Measurements from ENCODE around the gene RAB23. TPM values are rescaled to one million over a fixed set of nuclear protein-coding genes. Genes with fewer than 3 reads are reported as not detected.
A peak's percentile ranks its signal among the peaks of the same experiment; 100 is the strongest.

RAB23 gene
- total and polyA plus RNA-seq, 8 donors = 14.0 to 27.3 (median 24.4) TPM

- no peak for TF ChIP-seq CTCF (IDR thresholded peaks at IDR 0.05)
- no peaks in the 10 kb centered on the region for H3K36me3 ChIP-seq
- H3K9me3 ChIP-seq = no peaks in the 10 kb centered on the region
- no peaks in the 10 kb centered on the region for H3K27me3 ChIP-seq
- H3K4me1 ChIP-seq = no peaks in the 10 kb centered on the region
- ATAC-seq = no peak
- intact Hi-C loops (cut with DNase I) = no loop called here
- no peak overlapping the region for H3K4me3 ChIP-seq
- DNase-seq = no peak
- peak overlapping the region in 1 of 2 donors; percentile 69 for H3K27ac ChIP-seq
Observed at GRCh38 chr6:57252137-57252536, 30.0 kb upstream of the RAB23 start.

- H3K9me3 ChIP-seq = no peaks in the 10 kb centered on the region
- ATAC-seq (no peak), DNase-seq (no peak)
- intact Hi-C loops (cut with DNase I) = no loop called here
- H3K4me3 ChIP-seq = no peak overlapping the region
- H3K27ac ChIP-seq = no peak overlapping the region
- no peaks in the 10 kb centered on the region for H3K36me3 ChIP-seq
- H3K4me1 ChIP-seq = no peaks in the 10 kb centered on the region
- no peaks in the 10 kb centered on the region for H3K27me3 ChIP-seq
- TF ChIP-seq CTCF (IDR thresholded peaks at IDR 0.05) = no peak
Observed at GRCh38 chr6:57250348-57250747, 28.2 kb upstream of the RAB23 start.

- intact Hi-C loops (cut with DNase I) = no loop called here
- H3K36me3 ChIP-seq = no peaks in the 10 kb centered on the region
- H3K27me3 ChIP-seq = no peaks in the 10 kb centered on the region
- H3K9me3 ChIP-seq = no peaks in the 10 kb centered on the region
- H3K4me1 ChIP-seq = no peaks in the 10 kb centered on the region
- TF ChIP-seq CTCF (IDR thresholded peaks at IDR 0.05) = no peak
- ATAC-seq (no peak), DNase-seq (no peak)
- no peak overlapping the region for H3K27ac ChIP-seq
- H3K4me3 ChIP-seq = no peak overlapping the region
Observed at GRCh38 chr6:57248311-57248895, 26.3 kb upstream of the RAB23 start.

GRCh38 chr6:57247603-57248002 lies 25.5 kb upstream of the RAB23 start:
- H3K27ac ChIP-seq = no peak overlapping the region
- DNase-seq (no peak), ATAC-seq (no peak)
- H3K4me3 ChIP-seq = no peak overlapping the region
- no peaks in the 10 kb centered on the region for H3K27me3 ChIP-seq
- no peaks in the 10 kb centered on the region for H3K36me3 ChIP-seq
- no peaks in the 10 kb centered on the region for H3K9me3 ChIP-seq
- intact Hi-C loops (cut with DNase I) = no loop called here
- H3K4me1 ChIP-seq = no peaks in the 10 kb centered on the region
- TF ChIP-seq CTCF (IDR thresholded peaks at IDR 0.05) = no peak

DNA sequence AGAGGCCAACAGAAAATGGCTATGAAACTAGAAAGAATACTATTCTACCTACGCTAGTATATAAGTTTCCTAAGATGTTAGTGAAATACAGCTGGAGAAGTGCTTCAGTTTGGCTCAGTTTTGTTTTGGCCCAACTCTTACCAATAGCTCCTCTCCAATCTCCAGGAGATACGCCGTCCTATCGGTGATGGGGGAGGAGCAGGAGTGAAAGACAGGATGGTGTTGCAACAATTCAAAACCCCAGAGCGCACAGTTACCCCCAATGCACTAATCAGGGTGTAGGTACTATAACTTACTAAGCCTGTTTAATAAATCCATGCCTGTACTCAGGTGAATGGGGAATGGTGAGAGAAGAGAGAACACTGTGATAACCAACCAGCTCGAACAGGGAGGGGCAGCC lies 24.2 kb upstream of the RAB23 start:
- intact Hi-C loops (cut with DNase I) = no loop called here
- H3K27ac ChIP-seq = no peak overlapping the region
- H3K9me3 ChIP-seq = no peaks in the 10 kb centered on the region
- no peaks in the 10 kb centered on the region for H3K36me3 ChIP-seq
- H3K4me1 ChIP-seq = no peaks in the 10 kb centered on the region
- DNase-seq (no peak), ATAC-seq (no peak)
- no peak overlapping the region for H3K4me3 ChIP-seq
- TF ChIP-seq CTCF (IDR thresholded peaks at IDR 0.05) = no peak
- H3K27me3 ChIP-seq = no peaks in the 10 kb centered on the region

All from left lung (tissue), 10 donors.